NCI-H2196 treated with DMSO at 0.1 percent for 48 hours (cell line): Measurements from ENCODE around the gene GSTA3.
"Not testable (repeated sequence)": the region's sequence is repeated elsewhere in the genome, so short reads cannot be mapped to it uniquely, and the experiment has no call there.

ENCODE experiments used
- DNase-seq: peaks from one replicate; lab custom pipeline; 2025; ENCODE audit not compliant: unreplicated experiment; lab: John Stamatoyannopoulos, UW

GSTA3 gene

DNA sequence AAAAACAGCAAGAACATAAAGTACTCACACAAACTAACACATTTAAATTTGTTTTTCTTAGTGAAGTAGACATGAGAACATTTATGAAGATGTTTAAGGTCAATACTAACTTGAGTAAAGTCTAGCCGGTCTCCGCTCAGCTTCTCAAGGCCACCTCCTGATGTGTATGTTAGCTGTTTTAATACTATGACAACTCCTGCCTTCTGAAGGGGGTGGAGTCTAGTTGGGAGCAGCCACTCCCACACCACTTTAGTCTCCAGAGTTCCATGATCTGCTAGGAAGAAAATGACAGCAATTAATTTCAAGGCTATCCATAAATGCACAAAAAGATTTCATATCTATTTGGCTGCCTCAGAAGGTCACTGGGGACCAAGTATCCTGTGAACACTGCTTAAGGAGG lies at the start of gene GSTA3:
Gene GSTA3, minus strand, starts transcription at position 168 of the 400 bp plus-strand sequence. CDS start 3,864 bp downstream, outside the sequence.
- no peak for DNase-seq

DNA sequence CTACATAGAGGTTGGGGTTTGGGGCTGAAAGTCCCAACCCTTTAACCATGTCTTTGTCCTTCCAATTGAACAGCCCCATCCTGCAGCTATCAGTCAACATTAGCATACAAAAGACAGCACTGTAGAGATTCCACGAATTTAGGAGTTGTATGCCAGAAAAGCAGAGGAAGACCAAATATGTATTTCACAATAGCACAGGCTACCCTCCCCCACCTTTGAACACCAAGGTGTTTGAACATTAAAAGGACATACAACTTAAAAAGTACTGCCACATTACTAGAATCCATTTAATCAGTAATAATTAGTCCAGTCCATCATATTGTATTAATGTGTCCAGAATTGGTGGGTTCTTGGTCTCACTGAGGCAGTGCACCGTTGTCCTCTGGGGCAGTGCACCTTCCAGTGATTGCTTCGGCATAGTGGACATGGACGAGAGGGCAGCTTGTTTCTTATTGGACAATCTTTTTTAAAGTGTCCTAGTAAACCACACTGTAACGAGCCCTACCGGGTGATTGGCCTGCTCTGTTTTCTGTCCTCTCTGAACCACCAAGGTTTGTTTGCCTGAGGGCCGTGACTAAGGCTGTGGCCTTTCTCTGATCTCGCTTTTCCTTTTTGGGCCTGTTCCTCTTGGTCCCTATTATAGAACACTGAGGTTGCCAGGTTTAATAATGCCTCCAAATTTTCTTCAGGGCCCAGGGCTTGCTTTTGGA lies 49.2 kb upstream of the GSTA3 start:
- DNase-seq, result no peak

DNA sequence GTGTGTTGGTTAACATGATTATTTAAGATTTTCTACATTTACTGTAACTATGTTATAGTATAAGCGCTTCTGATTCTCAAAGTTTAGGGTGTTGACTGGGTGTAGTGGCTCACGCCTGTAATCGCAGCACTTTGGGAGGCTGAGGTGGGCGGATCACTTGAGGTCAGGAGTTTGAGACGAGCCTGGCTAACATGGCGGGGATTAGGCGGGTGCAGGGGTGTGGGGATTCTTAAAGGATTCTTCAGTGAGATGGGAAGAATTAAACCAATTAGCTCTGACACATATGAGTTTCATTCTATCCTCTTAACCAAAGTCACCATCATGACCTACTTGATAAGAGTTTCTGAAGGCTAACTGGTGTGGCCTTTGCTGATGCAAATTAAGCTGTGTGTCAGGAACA lies 46.4 kb upstream of the GSTA3 start:
- no peak for DNase-seq

- DNase-seq, result no peak
Measured at GRCh38 chr6:52953911-52954839, 44.7 kb upstream of the GSTA3 start.

DNA sequence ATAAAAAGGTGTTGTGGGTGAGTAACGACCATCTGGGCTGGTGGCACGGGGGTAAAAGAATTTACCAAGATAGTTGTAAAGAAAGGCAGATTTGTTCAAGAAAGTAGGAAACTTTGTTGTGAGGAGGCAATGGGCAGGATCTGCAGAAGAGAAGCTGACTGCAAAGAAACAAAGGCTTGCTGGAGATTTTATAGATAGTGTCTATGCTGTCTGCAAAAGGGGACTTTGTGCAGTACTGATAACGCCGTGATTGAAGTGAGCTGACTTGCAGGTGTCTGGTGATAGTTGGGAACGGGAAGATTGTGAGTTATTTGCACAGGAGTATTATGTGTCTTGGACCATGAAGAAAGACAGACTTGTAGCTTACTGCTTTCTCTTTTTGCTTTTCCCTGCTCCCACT lies 36.8 kb upstream of the GSTA3 start:
- DNase-seq, result no peak

GRCh38 chr6:52942821-52943220 lies 33.3 kb upstream of the GSTA3 start:
- not testable (repeated sequence) for DNase-seq

GRCh38 chr6:52942221-52942620 lies 32.7 kb upstream of the GSTA3 start:
- DNase-seq, result no peak

GRCh38 chr6:52937908-52938307 lies 28.4 kb upstream of the GSTA3 start:
- DNase-seq, result no peak

DNA sequence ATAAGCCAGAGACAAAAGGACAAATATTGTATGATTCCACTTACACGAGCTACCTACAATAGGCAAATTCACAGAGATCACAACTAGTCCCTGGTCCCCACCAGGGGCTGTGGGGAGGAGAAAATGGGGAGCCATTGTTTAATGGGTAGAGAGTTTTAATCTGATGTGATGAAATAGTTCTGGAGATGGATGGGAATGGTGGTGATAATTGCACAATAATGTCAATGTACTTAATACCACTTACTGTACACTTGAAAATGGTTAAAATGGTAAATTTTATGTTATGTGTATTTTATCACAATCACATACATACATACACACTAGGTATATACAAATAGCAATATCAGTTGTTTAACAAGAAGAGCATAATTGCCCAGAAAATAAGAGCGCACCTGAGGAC lies 24.3 kb upstream of the GSTA3 start:
- DNase-seq, result no peak

DNA sequence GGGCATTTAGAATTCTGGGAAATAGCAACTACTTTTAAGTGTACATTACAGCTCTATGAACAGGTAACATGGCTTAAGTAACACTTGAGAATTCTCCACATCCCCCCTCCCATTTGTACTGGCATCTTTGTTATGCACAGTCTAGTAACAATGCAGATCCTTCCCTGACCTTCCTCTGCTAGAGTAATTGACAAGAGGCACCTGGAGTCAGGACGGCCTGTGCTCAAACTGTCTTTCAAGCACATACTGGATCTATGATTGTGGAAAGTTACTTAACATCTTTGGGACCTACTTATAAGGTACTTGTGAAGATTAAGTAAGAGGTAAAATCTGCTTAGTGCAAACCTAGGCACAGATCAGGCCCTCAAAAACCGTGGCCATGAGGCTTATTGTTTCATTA lies 21.9 kb upstream of the GSTA3 start:
- DNase-seq, result no peak

DNA sequence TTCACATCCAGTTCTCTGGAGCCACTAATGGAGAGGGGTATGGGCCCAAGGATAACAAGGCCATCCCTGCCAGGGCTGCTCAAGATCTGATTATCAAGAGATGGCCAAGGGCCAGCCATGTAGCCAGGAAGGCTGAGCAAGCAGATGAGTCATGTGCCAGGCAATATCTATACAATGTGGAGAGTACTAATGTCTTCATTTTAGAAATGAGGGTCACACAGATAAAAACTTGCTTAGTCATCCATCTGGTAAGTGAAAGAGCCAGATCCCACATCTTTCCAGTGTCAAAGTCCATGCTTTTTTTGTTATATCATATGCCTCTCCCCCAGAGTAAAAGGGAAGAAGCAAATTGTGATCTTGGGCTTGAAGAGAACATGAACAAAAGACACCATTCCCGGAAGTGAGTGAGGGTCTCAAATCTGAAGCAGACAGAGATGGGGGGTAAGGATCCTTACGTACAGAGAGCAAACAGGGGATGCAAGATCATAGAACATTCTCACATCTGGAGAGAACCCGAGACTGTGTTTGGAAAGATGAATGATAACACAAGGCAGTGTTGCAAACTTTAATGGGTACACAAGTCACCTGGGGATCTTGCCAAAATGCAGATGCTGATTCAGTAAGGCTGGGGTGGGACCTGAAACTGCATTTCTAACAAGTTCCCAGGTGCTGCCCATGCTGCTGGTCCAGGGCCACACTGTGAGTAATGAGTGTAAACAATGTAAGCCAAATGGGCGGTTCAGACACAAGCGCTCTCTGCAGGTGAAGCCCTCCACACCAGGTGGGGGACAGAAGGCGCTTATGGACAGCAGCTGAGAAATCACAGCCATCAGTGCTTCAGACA lies 20.0 kb upstream of the GSTA3 start:
- DNase-seq, result no peak

DNA sequence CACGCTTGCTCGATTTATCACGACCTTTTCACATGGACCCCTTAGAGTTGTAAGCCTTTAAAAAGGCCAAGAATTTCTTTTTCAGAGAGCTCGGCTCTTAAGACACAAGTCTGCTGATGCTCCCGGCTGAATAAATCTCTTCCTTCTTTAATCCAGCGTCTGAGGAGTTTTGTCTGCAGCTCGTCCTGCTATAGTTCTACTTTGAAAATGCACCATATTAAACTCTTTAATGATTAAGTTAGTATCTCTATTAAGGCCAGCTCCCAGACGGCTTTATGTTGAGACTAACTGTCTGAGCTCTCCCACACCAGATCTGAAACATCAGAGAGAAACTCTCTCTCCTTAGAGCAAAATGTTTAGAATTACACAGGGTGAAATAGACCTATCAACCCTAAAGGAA lies 18.0 kb upstream of the GSTA3 start:
- no peak for DNase-seq

GRCh38 chr6:52925919-52926792 lies 16.7 kb upstream of the GSTA3 start:
- DNase-seq, result no peak

DNA sequence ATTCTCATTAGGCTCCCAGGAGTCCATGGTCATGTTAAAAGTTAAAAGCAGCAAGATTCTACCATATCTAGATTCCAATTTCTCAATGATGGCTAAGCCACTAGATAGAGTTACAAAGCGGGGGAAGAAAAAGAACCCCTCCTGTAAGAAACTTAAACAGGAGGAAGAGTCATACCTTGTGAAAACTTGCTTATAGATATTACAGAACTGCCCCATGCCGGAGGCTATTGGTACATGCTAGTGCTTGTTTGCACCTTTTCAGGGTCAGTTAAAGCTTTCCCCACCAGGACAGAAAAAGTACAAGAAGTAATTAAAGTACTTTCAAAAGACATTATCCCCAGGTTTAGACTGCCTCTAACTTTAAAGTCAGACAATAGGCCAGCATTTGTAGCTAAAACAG lies 15.5 kb upstream of the GSTA3 start:
- no peak for DNase-seq

DNA sequence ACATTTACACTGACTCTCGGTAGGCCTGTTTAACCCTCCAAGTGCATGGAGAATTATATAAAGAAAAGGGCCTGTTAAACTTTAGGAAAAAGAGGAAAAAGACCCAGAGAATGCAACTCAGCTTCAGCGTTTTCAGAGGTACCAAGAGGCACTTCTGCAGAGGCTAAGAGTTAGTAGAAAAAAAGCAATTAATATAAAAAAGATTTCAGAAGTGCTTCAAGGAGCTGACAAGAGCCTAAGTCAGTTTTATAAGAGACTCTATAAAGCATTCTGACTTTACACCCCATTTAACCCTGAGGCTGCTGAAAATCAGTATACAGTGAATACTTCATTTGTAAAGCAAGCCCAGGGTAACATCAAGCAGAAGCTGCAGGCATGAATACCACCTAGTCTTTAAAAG lies 14.2 kb upstream of the GSTA3 start:
- DNase-seq, result not testable (repeated sequence)

DNA sequence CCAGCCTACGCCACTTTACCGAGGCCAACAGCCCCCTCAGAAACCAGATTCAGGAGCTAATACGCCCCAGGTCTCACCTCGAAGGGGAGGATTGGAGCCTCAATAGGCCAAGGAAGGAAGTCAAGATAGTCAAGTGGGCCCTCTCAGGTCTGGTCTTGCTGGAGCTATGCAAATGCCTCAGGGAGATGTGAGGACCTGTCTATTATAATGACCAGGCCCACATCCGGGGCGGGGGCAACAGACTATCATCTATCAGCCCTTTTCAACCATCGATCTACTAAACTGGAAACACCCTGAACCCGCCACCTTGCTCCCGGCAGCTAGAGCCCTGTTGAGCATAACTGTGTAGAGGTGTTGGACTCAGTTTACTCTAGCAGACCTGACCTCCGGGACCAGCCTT lies 12.7 kb upstream of the GSTA3 start:
- no peak for DNase-seq

- DNase-seq, result no peak
Measured at GRCh38 chr6:52921743-52922142, 12.2 kb upstream of the GSTA3 start.

GRCh38 chr6:52919511-52919910 lies 10.0 kb upstream of the GSTA3 start:
- DNase-seq, result not testable (repeated sequence)

GRCh38 chr6:52918771-52919170 lies 9.3 kb upstream of the GSTA3 start:
- DNase-seq, result not testable (repeated sequence)

- not testable (repeated sequence) for DNase-seq
Measured at GRCh38 chr6:52918027-52918686, 8.7 kb upstream of the GSTA3 start.
